PC-3 (cell line): Measurements from ENCODE around the gene RBP3.

Experiments
- CTCF ChIP-seq: fragments of 300-600 bp; sonication (generic); conservative IDR thresholded peaks from 2 replicates; pipeline ENCODE4 v1.5.1; 2017; ENCODE audit warnings: antibody characterized with exemption, low read depth, mild to moderate bottlenecking, low read length
- EZH2 ChIP-seq: fragments of 300-600 bp; sonication (generic); IDR thresholded peaks from one replicate; pipeline ENCODE4 v1.6.1; 2017; ENCODE audit warnings: antibody characterized with exemption, mild to moderate bottlenecking, low read length; ENCODE audit not compliant: unreplicated experiment
- EZH2phosphoT487 ChIP-seq: fragments of 300-600 bp; sonication (generic); IDR thresholded peaks from 2 replicates; pipeline ENCODE4 v1.6.1; 2018; ENCODE audit warnings: mild to moderate bottlenecking, antibody characterized with exemption, low read length, borderline replicate concordance

- TF ChIP-seq CTCF (no peak), EZH2phosphoT487 (no peak), EZH2 (no peak)
Measured at GRCh38 chr10:47333532-47333931, 14.6 kb upstream of the RBP3 start.
